H9 (cell line): Measurements from ENCODE around the gene RNF145. TPM values are rescaled to one million over a fixed set of nuclear protein-coding genes. Genes with fewer than 3 reads are reported as not detected.

Source experiments
- DNase-seq: peaks from one replicate; pipeline ENCODE4 v3.0.0-alpha.2; 2017
- H2AFZ ChIP-seq: one replicate; pipeline ENCODE4 v1.6.1; 2013; ENCODE audit warnings: mild to moderate bottlenecking, low read length, control low read depth, moderate library complexity
- H2AK5ac ChIP-seq: 2 replicates; pipeline ENCODE4 v1.6.1; 2013; ENCODE audit warnings: low read length, control low read depth, mixed read lengths; ENCODE audit not compliant: insufficient read length
- H2BK120ac ChIP-seq: one replicate; pipeline ENCODE4 v1.6.1; 2013; ENCODE audit warnings: low read depth, mild to moderate bottlenecking, low read length, control low read depth, inconsistent platforms; ENCODE audit not compliant: poor library complexity, severe bottlenecking
- H2BK12ac ChIP-seq: 2 replicates; pipeline ENCODE4 v1.6.1; 2013; ENCODE audit warnings: low read length, control low read depth, mixed read lengths, low read depth; ENCODE audit not compliant: insufficient read length
- H2BK15ac ChIP-seq: 2 replicates; pipeline ENCODE4 v1.6.1; 2013; ENCODE audit warnings: low read depth, low read length, control low read depth
- H2BK20ac ChIP-seq: one replicate; pipeline ENCODE4 v1.6.1; 2013; ENCODE audit warnings: low read depth, mild to moderate bottlenecking, low read length, control low read depth, inconsistent platforms; ENCODE audit not compliant: poor library complexity, severe bottlenecking
- H2BK5ac ChIP-seq: 2 replicates; pipeline ENCODE4 v1.6.1; 2013; ENCODE audit warnings: low read length, control low read depth, mixed read lengths; ENCODE audit not compliant: insufficient read length
- H3K14ac ChIP-seq: 2 replicates; pipeline ENCODE4 v1.6.1; 2013; ENCODE audit warnings: low read length, control low read depth; ENCODE audit not compliant: insufficient read depth
- H3K18ac ChIP-seq: 2 replicates; pipeline ENCODE4 v1.6.1; 2013; ENCODE audit warnings: low read depth, mild to moderate bottlenecking, mixed read lengths, low read length, control low read depth; ENCODE audit not compliant: insufficient read length
- H3K23ac ChIP-seq: 2 replicates; pipeline ENCODE4 v1.6.1; 2013; ENCODE audit warnings: low read length, control low read depth, mixed read lengths, low read depth; ENCODE audit not compliant: insufficient read length
- H3K23me2 ChIP-seq: 2 replicates; pipeline ENCODE4 v1.6.1; 2013; ENCODE audit warnings: low read depth, mild to moderate bottlenecking, mixed read lengths, low read length, control low read depth; ENCODE audit not compliant: insufficient read length, poor library complexity, severe bottlenecking
- H3K27ac ChIP-seq: 2 replicates; pipeline ENCODE4 v1.5.1; 2013; ENCODE audit warnings: low read length, control low read depth, mixed read lengths, low read depth; ENCODE audit not compliant: insufficient read length
- H3K27me3 ChIP-seq: 2 replicates; pipeline ENCODE4 v1.6.1; 2013; ENCODE audit warnings: low read length, control low read depth, inconsistent platforms; ENCODE audit not compliant: insufficient read depth
- H3K4ac ChIP-seq: 2 replicates; pipeline ENCODE4 v1.6.1; 2013; ENCODE audit warnings: low read depth, mild to moderate bottlenecking, control low read depth, inconsistent platforms, low read length, moderate library complexity
- H3K4me1 ChIP-seq: 2 replicates; pipeline ENCODE4 v1.6.1; 2013; ENCODE audit warnings: low read length, control low read depth, inconsistent platforms; ENCODE audit not compliant: insufficient read depth
- H3K4me2 ChIP-seq: 2 replicates; pipeline ENCODE4 v1.6.1; 2013; ENCODE audit warnings: low read length, control low read depth, mixed read lengths; ENCODE audit not compliant: insufficient read length, insufficient read depth
- H3K56ac ChIP-seq: 2 replicates; pipeline ENCODE4 v1.6.1; 2013; ENCODE audit warnings: low read depth, mild to moderate bottlenecking, mixed read lengths, low read length, control low read depth; ENCODE audit not compliant: insufficient read length
- H3K79me1 ChIP-seq: 2 replicates; pipeline ENCODE4 v1.6.1; 2013; ENCODE audit warnings: low read depth, mild to moderate bottlenecking, moderate library complexity, low read length, control low read depth, inconsistent platforms; ENCODE audit not compliant: insufficient read depth, poor library complexity, severe bottlenecking
- H3K79me2 ChIP-seq: 2 replicates; pipeline ENCODE4 v1.6.1; 2013; ENCODE audit warnings: low read length, control low read depth, inconsistent platforms; ENCODE audit not compliant: insufficient read depth
- H3K9ac ChIP-seq: 2 replicates; pipeline ENCODE4 v1.6.1; 2013; ENCODE audit warnings: low read length, control low read depth, mixed read lengths; ENCODE audit not compliant: insufficient read length; ENCODE audit errors: extremely low read depth
- H3K9me3 ChIP-seq: one replicate; pipeline ENCODE4 v1.6.1; 2013; ENCODE audit warnings: low read depth, low read length, inconsistent platforms; ENCODE audit not compliant: control insufficient read depth
- H3T11ph ChIP-seq: one replicate; pipeline ENCODE4 v1.6.1; 2013; ENCODE audit warnings: mild to moderate bottlenecking, low read length, control low read depth, inconsistent platforms
- H4K20me1 ChIP-seq: one replicate; pipeline ENCODE4 v1.6.1; 2013; ENCODE audit not compliant: control insufficient read depth, insufficient read length, insufficient read depth
- H4K5ac ChIP-seq: 2 replicates; pipeline ENCODE4 v1.6.1; 2013; ENCODE audit warnings: low read depth, mild to moderate bottlenecking, mixed read lengths, low read length, control low read depth; ENCODE audit not compliant: insufficient read length
- H4K8ac ChIP-seq: replicated peaks from 2 replicates; pipeline ENCODE4 v1.6.1; 2013; ENCODE audit warnings: low read length, control low read depth, mixed read lengths, low read depth; ENCODE audit not compliant: insufficient read length
- H4K91ac ChIP-seq: 2 replicates; pipeline ENCODE4 v1.6.1; 2013; ENCODE audit warnings: low read depth, mild to moderate bottlenecking, moderate library complexity, mixed read lengths, low read length, control low read depth; ENCODE audit not compliant: insufficient read length
- H3K27ac Mint-ChIP-seq, 3 experiments: 2 replicates in 2 of 3; 3 replicates in 1 of 3; pipeline ENCODE4 v1.8.0; 2020 to 2021; ENCODE audit warnings: mixed read lengths in 3 of 3, mild to moderate bottlenecking in 1 of 3, moderate library complexity in 1 of 3
- H3K27me3 Mint-ChIP-seq: 2 replicates; pipeline ENCODE4 v1.8.0; 2021; ENCODE audit warnings: low read depth, mild to moderate bottlenecking, moderate library complexity, mixed read lengths
- H3K36me3 Mint-ChIP-seq, 3 experiments: 2 replicates in 2 of 3; 3 replicates in 1 of 3; pipeline ENCODE4 v1.8.0; 2020 to 2021; ENCODE audit warnings: low read depth in 3 of 3, mixed read lengths in 3 of 3; ENCODE audit not compliant: insufficient read depth in 1 of 3
- H3K4me1 Mint-ChIP-seq, 2 experiments: 2 replicates each; pipeline ENCODE4 v1.8.0; 2020; ENCODE audit warnings: mixed read lengths in 2 of 2
- H3K4me3 Mint-ChIP-seq, 2 experiments: 2 replicates in 1 of 2; 3 replicates in 1 of 2; pipeline ENCODE4 v1.8.0; 2020 to 2021; ENCODE audit warnings: mild to moderate bottlenecking in 2 of 2, mixed read lengths in 2 of 2, moderate library complexity in 1 of 2
- H3K9me3 Mint-ChIP-seq, 2 experiments: 2 replicates in 1 of 2; 3 replicates in 1 of 2; pipeline ENCODE4 v1.8.0; 2020; ENCODE audit warnings: mild to moderate bottlenecking in 2 of 2, mixed read lengths in 2 of 2, moderate library complexity in 1 of 2
- CTCF ChIP-seq: fragments of 200-600 bp; sonication (generic); conservative IDR thresholded peaks from 3 replicates; pipeline ENCODE4 v1.8.0; 2021; ENCODE audit warnings: antibody characterized with exemption, mild to moderate bottlenecking
- WGBS: extraction: QIAGEN DNeasy Blood & Tissue Kit; methylation state at CpG from one replicate; pipeline ENCODE4 v1.1.7; 2013; ENCODE audit warnings: missing lambda C conversion rate, low lambda C conversion rate, mixed read lengths; ENCODE audit not compliant: insufficient read length; ENCODE audit errors: extremely low coverage; 5-methylcytosine and 5-hydroxymethylcytosine counted together
- total RNA-seq: library from RNA; stranded (reverse); gene quantifications from 2 replicates; pipeline ENCODE4 v1.2.1, GENCODE V29; 2021

Gene RNF145
- total RNA-seq, 1 experiment from 2014 or later: 59.1 TPM

- Histone ChIP-seq H3K79me1 (no peaks in the 10 kb centered on the region), H2AFZ (no peak overlapping the region), H3K4me1 (no peaks in the 10 kb centered on the region), H2AK5ac (no peak overlapping the region), H4K91ac (no peak overlapping the region), H3K56ac (no peak overlapping the region), H3K18ac (no peak overlapping the region), H2BK120ac (no peak overlapping the region), H3K4ac (no peak overlapping the region), H4K20me1 (no peaks in the 10 kb centered on the region), H3K4me2 (no peak overlapping the region), H4K5ac (no peak overlapping the region), H3K79me2 (no peaks in the 10 kb centered on the region), H2BK12ac (no peak overlapping the region), H2BK15ac (no peak overlapping the region), H3K9me3 (no peaks in the 10 kb centered on the region), H3K9ac (no peak overlapping the region), H3K27ac (no peak overlapping the region), H2BK20ac (no peak overlapping the region), H4K8ac (no peak overlapping the region), H3T11ph (no peak overlapping the region), H3K23me2 (no peaks in the 10 kb centered on the region), H2BK5ac (no peak overlapping the region), H3K23ac (no peak overlapping the region), H3K14ac (no peak overlapping the region), H3K27me3 (no peaks in the 10 kb centered on the region)
- H3K4me3 Mint-ChIP-seq: no peak overlapping the region
- no CpG with 5 or more reads among the region's 4 CpGs for WGBS
- no peaks in the 10 kb centered on the region for H3K9me3 Mint-ChIP-seq
- no peak for TF ChIP-seq CTCF
- no peaks in the 10 kb centered on the region for H3K27me3 Mint-ChIP-seq
- no peak for DNase-seq
- peaks cover 5 to 8% of the 10 kb centered on the region in 2 experiments for H3K4me1 Mint-ChIP-seq
- H3K36me3 Mint-ChIP-seq: peaks cover 0 to 14% (median 8%) of the 10 kb centered on the region in 3 experiments; a peak in 5 of 7 replicates
- H3K27ac Mint-ChIP-seq: no peak overlapping the region
Measured at GRCh38 chr5:159181651-159182050, 27.7 kb downstream of the RNF145 start.
